HepG2 (cell line): Measurements from ENCODE around the gene UBFD1. TPM values are rescaled to one million over a fixed set of nuclear protein-coding genes. Genes with fewer than 3 reads are reported as not detected.
A peak's percentile ranks its signal among the peaks of the same experiment; 100 is the strongest.

Source experiments
- CBFB ChIP-seq: sonication (generic); formaldehyde crosslinking; IDR thresholded peaks from 2 replicates; pipeline ENCODE4 v1.4.0; 2020; ENCODE audit warnings: missing genetic modification reagents
- KMT2B ChIP-seq: IDR thresholded peaks from 2 replicates; pipeline ENCODE4 v1.6.1; 2016; ENCODE audit warnings: missing genetic modification reagents, missing compliant biosample characterization
- MYPOP ChIP-seq: sonication (generic); formaldehyde crosslinking; IDR thresholded peaks from 2 replicates; pipeline ENCODE4 v1.8.1; 2023; ENCODE audit warnings: mild to moderate bottlenecking, moderate library complexity, missing genetic modification reagents
- NFATC3 ChIP-seq: sonication (generic); formaldehyde crosslinking; IDR thresholded peaks from 2 replicates; pipeline ENCODE4 v1.5.1; 2020; ENCODE audit warnings: mild to moderate bottlenecking, missing genetic modification reagents
- PHF8 ChIP-seq: sonication (generic); formaldehyde crosslinking; IDR thresholded peaks from 2 replicates; pipeline ENCODE4 v1.5.0; 2020; ENCODE audit warnings: missing genetic modification reagents
- PLSCR1 ChIP-seq: sonication (generic); formaldehyde crosslinking; IDR thresholded peaks from 2 replicates; pipeline ENCODE4 v1.5.0; 2020; ENCODE audit warnings: missing genetic modification reagents, mild to moderate bottlenecking, borderline replicate concordance
- POLR2AphosphoS2 ChIP-seq: IDR thresholded peaks from 2 replicates; pipeline ENCODE4 v1.6.1; 2011; ENCODE audit warnings: low read depth, low read length, improper control_type of control experiment
- SIN3A ChIP-seq: IDR thresholded peaks from 2 replicates; pipeline ENCODE4 v1.6.1; 2011; ENCODE audit warnings: low read depth, mild to moderate bottlenecking, control low read depth, low read length, borderline replicate concordance
- ZBTB2 ChIP-seq: sonication (generic); formaldehyde crosslinking; IDR thresholded peaks from 2 replicates; pipeline ENCODE4 v1.8.0; 2022; ENCODE audit warnings: low read depth, missing genetic modification reagents
- ZBTB8A ChIP-seq: sonication (generic); formaldehyde crosslinking; IDR thresholded peaks from 2 replicates; pipeline ENCODE4 v1.4.0; 2020; ENCODE audit warnings: mild to moderate bottlenecking, low read depth, missing genetic modification reagents, borderline replicate concordance
- ZNF292 ChIP-seq: sonication (generic); formaldehyde crosslinking; IDR thresholded peaks from 2 replicates; pipeline ENCODE4 v1.8.1; 2022; ENCODE audit warnings: mild to moderate bottlenecking, low read depth, missing genetic modification reagents, borderline replicate concordance
- ZNF441 ChIP-seq: sonication (generic); formaldehyde crosslinking; IDR thresholded peaks from 2 replicates; pipeline ENCODE4 v1.7.0; 2021; ENCODE audit warnings: missing genetic modification reagents, borderline replicate concordance
- ZNF557 ChIP-seq: sonication (generic); formaldehyde crosslinking; IDR thresholded peaks from 2 replicates; pipeline ENCODE4 v1.4.0; 2020; ENCODE audit warnings: missing genetic modification reagents
- ZNF572 ChIP-seq: sonication (generic); formaldehyde crosslinking; IDR thresholded peaks from 2 replicates; pipeline ENCODE4 v1.5.1; 2020; ENCODE audit warnings: mild to moderate bottlenecking, missing genetic modification reagents
- ZNF607 ChIP-seq: sonication (generic); formaldehyde crosslinking; IDR thresholded peaks from 2 replicates; pipeline ENCODE4 v1.5.1; 2020; ENCODE audit warnings: missing genetic modification reagents, mild to moderate bottlenecking, borderline replicate concordance
- polyA plus RNA-seq, 8 experiments: library from polyadenylated mRNA; depleted of rRNA in 3 of 8; stranded (reverse) in 7 of 8; unstranded in 1 of 8; fragments of >200 nt; fragmentation: Illumina TruSeq in 4 of 8; extraction: Trizol in 4 of 8; gene quantifications; 2 replicates each; pipeline versions ENCODE4 v1.2.1 to v1.2.3, GENCODE V29; 2011 to 2016; ENCODE audit warnings: low read depth in 4 of 8, missing spikeins in 1 of 8, mixed read lengths in 1 of 8; ENCODE audit not compliant: insufficient read depth in 1 of 8
- total RNA-seq, 5 experiments: library from RNA; depleted of rRNA; stranded (reverse); fragments of >200 nt; fragmentation: Illumina TruSeq; extraction: Trizol; gene quantifications; 2 replicates each; pipeline ENCODE4 v1.2.3, GENCODE V29; 2016; ENCODE audit warnings: low read depth in 1 of 5
- TF ChIP-seq, protein P1 (sequence below): sonication (generic); formaldehyde crosslinking; IDR thresholded peaks from 2 replicates; pipeline ENCODE4 v1.9.0; 2021; ENCODE audit warnings: missing genetic modification reagents, borderline replicate concordance
- TF ChIP-seq, protein P2 (sequence below): IDR thresholded peaks from 2 replicates; pipeline ENCODE4 v1.6.1; 2016; ENCODE audit warnings: low read depth
- TF ChIP-seq, protein P3 (sequence below): sonication (generic); formaldehyde crosslinking; IDR thresholded peaks from 2 replicates; pipeline ENCODE4 v1.9.0; 2021; ENCODE audit warnings: missing genetic modification reagents, borderline replicate concordance

The UBFD1 gene
- total and polyA plus RNA-seq, 2 of the 13 experiments (the other 11 are each of a cell fraction or from before 2014, with no cell fraction given) = 100 to 111 TPM

GRCh38 chr16:23508589-23509440, 48.7 kb upstream of the UBFD1 start (continued):
- TF ChIP-seq MYPOP (CRISPR knock-in tag) (no peak), ZNF557 (CRISPR knock-in tag) (no peak), POLR2AphosphoS2 (no peak), ZNF607 (peak; percentile 57; the same call in 1 of the 2 replicates), ZBTB8A (no peak), ZNF292 (no peak), PLSCR1 (CRISPR knock-in tag) (no peak), ZNF441 (no peak), CBFB (no peak), KMT2B (CRISPR knock-in tag) (no peak), ZBTB2 (CRISPR knock-in tag) (no peak), ZNF572 (CRISPR knock-in tag) (peak; percentile 85), NFATC3 (CRISPR knock-in tag) (no peak), PHF8 (CRISPR knock-in tag) (0 out of 2 replicates have a peak, but pooled peaks have one; percentile 29), SIN3A (no peak)
- TF ChIP-seq, protein P1, sequence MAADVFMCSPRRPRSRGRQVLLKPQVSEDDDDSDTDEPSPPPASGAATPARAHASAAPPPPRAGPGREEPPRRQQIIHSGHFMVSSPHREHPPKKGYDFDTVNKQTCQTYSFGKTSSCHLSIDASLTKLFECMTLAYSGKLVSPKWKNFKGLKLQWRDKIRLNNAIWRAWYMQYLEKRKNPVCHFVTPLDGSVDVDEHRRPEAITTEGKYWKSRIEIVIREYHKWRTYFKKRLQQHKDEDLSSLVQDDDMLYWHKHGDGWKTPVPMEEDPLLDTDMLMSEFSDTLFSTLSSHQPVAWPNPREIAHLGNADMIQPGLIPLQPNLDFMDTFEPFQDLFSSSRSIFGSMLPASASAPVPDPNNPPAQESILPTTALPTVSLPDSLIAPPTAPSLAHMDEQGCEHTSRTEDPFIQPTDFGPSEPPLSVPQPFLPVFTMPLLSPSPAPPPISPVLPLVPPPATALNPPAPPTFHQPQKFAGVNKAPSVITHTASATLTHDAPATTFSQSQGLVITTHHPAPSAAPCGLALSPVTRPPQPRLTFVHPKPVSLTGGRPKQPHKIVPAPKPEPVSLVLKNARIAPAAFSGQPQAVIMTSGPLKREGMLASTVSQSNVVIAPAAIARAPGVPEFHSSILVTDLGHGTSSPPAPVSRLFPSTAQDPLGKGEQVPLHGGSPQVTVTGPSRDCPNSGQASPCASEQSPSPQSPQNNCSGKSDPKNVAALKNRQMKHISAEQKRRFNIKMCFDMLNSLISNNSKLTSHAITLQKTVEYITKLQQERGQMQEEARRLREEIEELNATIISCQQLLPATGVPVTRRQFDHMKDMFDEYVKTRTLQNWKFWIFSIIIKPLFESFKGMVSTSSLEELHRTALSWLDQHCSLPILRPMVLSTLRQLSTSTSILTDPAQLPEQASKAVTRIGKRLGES (CRISPR knock-in tag) = no peak
- TF ChIP-seq, protein P2, sequence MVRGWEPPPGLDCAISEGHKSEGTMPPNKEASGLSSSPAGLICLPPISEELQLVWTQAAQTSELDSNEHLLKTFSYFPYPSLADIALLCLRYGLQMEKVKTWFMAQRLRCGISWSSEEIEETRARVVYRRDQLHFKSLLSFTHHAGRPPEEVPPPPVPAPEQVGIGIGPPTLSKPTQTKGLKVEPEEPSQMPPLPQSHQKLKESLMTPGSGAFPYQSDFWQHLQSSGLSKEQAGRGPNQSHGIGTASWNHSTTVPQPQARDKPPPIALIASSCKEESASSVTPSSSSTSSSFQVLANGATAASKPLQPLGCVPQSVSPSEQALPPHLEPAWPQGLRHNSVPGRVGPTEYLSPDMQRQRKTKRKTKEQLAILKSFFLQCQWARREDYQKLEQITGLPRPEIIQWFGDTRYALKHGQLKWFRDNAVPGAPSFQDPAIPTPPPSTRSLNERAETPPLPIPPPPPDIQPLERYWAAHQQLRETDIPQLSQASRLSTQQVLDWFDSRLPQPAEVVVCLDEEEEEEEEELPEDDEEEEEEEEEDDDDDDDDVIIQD (CRISPR knock-in tag) = 0 out of 2 replicates have a peak, but pooled peaks have one; percentile 19
- TF ChIP-seq, protein P3, sequence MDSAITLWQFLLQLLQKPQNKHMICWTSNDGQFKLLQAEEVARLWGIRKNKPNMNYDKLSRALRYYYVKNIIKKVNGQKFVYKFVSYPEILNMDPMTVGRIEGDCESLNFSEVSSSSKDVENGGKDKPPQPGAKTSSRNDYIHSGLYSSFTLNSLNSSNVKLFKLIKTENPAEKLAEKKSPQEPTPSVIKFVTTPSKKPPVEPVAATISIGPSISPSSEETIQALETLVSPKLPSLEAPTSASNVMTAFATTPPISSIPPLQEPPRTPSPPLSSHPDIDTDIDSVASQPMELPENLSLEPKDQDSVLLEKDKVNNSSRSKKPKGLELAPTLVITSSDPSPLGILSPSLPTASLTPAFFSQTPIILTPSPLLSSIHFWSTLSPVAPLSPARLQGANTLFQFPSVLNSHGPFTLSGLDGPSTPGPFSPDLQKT (CRISPR knock-in tag) = no peak
